OCI-LY7 (cell line): ENCODE results near the gene CNTNAP5.

Experiments used
- CTCF ChIP-seq: fragments of 200-600 bp; sonication (generic); conservative IDR thresholded peaks from 2 replicates; pipeline ENCODE4 v1.5.1; 2014; ENCODE audit warnings: mild to moderate bottlenecking, antibody characterized with exemption, low read length, moderate library complexity, mixed read lengths
- EZH2phosphoT487 ChIP-seq: fragments of 200-600 bp; sonication (generic); IDR thresholded peaks from 2 replicates; pipeline ENCODE4 v1.6.1; 2018; ENCODE audit warnings: low read depth, borderline replicate concordance, mild to moderate bottlenecking, mixed run types, antibody characterized with exemption, low read length, moderate library complexity, mixed read lengths

DNA sequence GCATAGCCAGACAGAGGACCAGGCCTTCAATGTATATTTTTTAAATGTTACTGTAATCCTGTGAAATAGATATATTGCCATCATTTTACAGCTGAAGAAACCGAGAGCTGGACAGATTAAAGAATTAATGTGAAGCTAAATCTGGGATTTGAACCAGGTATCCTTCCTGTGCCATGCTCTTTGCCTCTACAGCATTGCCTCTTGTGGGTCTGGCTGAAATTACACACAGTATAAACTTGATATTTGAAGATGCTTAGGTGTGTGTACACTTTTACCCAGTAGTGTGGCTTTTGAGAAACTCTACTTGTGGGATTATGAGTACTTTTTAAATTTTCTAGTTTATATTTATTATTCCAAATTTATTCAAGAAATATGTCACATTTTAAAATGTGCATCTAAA is 264.5 kb downstream of the CNTNAP5 start:
- TF ChIP-seq CTCF, result no peak
- TF ChIP-seq EZH2phosphoT487, result no peak
